SKM-1 (cell line): ENCODE measurements around the gene SLC12A3.

Source experiments
- DNase-seq: peaks from one replicate; lab custom pipeline; 2025; ENCODE audit not compliant: unreplicated experiment; lab: John Stamatoyannopoulos, UW

Gene SLC12A3

GRCh38 chr16:56886296-56886695 is 21.3 kb downstream of the SLC12A3 start:
- no peak for DNase-seq

GRCh38 chr16:56886826-56887225 is 21.8 kb downstream of the SLC12A3 start:
- no peak for DNase-seq

DNA sequence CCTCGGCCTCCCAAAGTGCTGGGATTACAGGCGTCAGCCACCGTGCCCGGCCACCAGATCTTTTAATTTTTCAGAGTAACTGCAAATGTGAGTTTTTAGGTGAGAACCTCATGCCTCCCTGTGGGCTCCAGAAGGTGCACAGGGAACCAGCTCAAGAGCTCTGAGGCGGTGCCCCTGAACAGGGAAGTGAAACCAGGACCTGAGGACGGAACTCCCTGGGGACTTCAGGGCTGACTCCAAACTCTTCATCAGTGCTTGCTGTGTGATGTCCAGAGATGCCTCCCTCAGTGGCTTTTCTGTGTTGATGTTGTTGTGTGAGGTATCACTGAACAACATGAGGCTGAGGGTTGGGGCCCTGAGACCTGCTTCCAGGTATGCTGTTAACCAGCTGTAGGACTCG is 23.8 kb downstream of the SLC12A3 start:
- peak; percentile 84 for DNase-seq

DNA sequence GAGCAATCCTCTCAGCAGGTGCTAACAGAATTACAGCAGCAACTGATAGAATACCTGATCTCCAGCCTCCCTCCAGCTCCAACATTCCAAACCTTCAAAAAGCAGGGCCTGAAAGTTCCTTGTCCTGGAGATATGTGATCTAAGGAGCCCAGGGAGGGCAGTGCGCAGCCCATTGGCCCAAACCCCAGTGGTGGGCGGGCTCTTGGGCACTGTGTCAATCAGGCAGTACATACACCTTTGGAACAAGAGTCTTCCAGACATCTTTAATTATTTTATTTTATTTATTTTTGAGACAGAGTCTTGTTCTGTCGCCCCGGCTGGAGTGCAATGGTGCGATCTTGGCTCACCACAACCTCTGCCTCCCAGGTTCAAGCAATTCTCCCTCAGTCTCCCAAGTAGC is 24.2 kb downstream of the SLC12A3 start:
- DNase-seq, result no peak

DNA sequence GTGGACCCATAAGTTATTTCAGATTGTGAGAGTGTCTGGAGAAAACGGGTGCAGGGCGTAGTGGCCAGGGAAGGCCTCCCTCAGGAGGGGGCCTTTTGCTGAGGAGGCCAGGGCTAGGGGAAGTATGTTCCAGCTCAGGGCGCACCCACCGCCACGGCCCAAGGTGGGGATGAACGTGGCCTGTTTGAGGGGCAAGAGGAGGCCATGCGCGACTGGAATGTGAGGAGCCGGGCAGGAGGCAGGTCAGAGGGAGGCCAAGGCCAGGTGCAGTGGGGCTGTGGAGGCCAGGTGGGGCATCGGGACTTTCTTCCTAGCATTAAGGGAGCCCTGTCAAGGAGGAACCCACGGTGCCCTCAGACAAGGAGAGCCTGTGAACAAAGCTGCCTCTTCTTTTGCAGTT is 26.7 kb downstream of the SLC12A3 start:
- no peak for DNase-seq

DNA sequence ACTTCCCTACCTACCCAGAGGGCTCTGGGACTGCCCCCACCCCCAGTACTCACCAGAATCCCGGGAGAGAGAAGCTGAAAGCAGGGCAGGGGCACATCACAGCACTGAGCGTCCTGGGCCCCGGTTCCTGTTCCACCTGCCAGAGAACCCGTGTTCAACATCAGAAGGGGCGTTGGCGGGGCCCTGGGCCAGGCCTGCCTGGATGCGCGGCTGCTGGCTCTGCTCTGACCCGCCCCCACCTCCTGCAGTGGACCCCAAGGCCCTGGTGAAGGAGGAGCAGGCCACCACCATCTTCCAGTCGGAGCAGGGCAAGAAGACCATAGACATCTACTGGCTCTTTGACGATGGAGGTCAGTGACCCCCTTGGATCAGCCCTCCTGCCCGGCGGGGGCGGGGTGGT is 27.7 kb downstream of the SLC12A3 start:
- no peak for DNase-seq

- DNase-seq, result no peak
Measured at GRCh38 chr16:56894331-56894917, 29.4 kb downstream of the SLC12A3 start.

DNA sequence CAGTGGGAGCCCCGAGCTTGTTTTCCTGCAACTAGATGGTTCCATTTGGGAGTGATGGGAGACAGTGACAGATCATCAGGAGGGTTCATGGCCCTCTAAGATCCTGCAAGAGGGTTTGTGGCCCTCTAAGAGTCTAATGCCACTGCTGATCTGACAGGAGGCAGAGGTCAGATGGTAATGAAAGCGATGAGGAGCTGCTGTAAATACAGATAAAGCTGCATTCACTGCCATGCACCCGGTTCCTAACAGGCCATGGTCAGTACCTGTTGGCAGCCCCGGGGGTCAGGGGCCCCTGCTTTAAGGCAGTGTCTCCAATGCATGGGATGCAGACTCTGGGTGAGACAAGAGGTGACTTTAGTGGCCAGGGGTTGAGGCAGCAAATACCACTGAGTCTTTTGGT is 30.8 kb downstream of the SLC12A3 start:
- no peak for DNase-seq

GRCh38 chr16:56896244-56896643 is 31.2 kb downstream of the SLC12A3 start:
- no peak for DNase-seq

DNA sequence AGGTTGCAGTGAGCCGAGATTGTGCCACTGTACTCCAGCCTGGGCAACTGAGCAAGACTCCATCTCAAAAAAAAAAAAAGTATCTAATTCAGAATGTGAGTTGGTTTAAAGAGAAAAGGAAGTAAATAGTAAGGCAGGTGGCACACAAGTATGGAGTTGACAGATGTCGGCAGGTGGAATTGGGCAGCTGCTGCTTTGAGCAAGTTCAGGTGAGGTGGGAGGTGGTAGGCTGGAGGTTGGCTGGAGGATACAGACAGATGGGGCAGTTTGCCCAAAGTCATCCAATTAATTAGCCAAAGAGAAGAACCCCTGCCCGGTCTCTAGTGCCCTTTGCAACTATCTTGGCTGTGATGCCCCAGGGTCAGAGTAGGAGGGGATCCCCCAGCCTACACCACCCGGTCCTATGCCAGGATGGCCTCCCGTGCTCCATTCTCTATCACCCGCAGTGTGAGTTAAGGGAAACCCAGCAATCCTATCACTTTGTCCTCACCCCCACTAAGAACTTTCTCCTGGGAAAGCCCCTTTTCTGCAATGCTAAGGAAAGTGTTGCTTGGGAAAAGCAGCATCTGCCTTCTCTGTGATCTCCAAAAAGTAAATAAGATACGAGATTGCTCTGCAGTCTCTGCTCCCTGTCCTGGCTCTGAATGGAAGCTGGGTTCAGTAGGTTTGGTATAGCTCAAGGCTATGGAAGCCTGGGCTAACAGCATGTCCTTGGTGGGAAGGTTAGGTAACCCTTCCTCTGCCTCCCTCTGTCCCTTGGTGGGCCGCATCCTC is 32.2 kb downstream of the SLC12A3 start:
- DNase-seq, result no peak

DNA sequence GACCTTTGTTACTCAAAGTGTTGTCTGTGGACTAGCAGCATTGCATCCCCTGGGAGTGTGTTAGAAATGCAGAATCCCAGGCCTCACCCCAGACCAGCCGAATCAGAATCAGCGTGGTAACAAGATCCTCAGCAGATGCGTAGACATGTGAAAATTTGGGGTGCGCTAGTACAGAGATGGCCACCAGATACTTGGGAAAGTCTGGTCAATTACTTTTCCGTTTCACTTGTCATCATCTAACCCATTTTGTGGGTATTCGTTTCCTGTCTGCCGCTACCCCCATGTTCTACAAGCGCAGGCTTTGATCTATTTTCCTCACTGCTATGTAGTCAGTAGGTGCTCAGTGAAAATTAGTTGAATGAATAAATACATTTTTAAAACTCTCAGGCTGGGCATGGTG is 33.8 kb downstream of the SLC12A3 start:
- no peak for DNase-seq

DNA sequence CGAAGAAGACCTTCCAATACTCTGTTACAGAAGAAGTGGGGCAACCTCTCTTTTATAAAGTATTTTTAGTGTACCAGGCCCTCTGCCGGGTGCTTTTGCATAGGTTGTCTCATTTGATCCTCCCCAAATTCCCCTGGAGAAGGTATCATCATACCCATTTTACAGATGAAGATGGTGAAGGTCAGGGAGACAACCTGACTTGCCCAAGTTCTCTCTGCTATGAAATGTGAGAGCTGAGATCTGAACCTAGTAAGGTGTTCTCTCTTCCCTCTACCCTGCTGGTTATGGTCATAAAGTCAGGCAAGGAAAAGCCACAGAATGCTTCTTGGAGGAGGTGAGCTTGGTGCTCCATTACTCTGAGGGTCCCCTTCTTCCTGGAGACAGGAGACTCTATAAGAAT is 38.9 kb downstream of the SLC12A3 start:
- no peak for DNase-seq

DNA sequence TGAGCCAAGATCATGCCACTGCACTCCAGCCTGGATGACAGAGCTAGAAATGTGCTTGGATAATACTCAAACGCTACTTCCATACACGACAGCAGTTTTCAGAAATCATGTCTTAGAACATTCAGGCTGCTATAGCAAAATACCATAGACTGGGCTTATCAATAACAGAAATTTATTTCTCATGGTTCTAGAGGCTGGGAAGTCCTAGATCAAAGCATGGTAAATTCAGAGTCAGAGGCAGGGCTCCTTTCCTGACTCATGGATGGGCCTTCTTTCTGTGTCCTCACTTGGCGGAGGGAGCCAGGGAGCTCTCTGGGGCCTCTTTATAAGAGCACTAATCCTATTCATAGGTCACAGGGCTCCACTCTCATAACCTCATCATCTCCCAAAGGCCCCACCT is 42.4 kb downstream of the SLC12A3 start:
- DNase-seq, result no peak

- DNase-seq, result no peak
Measured at GRCh38 chr16:56909527-56909979, 44.5 kb downstream of the SLC12A3 start.

- no peak for DNase-seq
Measured at GRCh38 chr16:56910112-56910511, 45.1 kb downstream of the SLC12A3 start.

DNA sequence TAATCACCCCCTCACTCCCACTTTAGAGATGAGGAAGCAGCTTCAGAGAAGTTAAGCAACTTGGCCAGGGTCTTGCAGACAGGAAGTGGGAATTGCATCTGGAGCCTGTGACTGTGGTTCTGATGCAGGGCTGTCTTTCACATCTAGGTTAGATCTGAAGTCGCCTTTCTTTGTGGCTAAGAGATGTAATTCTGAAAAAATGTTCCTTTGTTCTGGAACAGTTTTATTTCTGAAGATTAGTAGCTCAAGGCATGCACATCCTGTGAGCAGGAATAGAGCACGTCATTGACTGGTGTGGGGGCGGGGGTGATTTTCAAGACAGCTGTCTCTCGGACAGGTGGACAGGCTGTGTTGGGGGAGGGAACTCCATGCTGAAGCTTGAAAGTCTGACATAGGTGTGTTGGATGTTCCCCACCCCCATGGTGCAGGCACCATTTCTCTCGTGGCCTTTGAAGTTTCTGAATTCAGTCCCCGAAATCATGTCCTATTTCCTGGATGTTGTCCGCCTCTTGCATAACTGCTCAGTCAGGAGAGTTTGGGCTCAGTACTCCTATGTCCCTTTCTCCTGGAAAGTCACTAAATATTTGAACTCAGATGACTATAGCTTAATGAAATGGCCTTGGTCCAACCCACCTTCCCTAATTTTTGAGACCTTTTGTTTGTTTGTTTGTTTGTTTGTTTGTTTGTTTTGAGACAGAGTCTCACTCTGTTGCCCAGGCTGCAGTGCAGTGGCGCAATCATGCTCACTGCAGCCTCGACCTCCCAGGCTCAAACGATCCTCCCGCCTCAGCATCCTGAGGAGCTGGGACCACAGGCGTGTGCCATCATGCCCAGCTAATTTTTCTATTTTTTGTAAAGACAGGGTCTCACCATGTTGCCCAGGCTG is 45.9 kb downstream of the SLC12A3 start:
- peak; percentile 91 for DNase-seq

GRCh38 chr16:56911771-56912571 is 47.0 kb downstream of the SLC12A3 start:
- peak; percentile 63 for DNase-seq

DNA sequence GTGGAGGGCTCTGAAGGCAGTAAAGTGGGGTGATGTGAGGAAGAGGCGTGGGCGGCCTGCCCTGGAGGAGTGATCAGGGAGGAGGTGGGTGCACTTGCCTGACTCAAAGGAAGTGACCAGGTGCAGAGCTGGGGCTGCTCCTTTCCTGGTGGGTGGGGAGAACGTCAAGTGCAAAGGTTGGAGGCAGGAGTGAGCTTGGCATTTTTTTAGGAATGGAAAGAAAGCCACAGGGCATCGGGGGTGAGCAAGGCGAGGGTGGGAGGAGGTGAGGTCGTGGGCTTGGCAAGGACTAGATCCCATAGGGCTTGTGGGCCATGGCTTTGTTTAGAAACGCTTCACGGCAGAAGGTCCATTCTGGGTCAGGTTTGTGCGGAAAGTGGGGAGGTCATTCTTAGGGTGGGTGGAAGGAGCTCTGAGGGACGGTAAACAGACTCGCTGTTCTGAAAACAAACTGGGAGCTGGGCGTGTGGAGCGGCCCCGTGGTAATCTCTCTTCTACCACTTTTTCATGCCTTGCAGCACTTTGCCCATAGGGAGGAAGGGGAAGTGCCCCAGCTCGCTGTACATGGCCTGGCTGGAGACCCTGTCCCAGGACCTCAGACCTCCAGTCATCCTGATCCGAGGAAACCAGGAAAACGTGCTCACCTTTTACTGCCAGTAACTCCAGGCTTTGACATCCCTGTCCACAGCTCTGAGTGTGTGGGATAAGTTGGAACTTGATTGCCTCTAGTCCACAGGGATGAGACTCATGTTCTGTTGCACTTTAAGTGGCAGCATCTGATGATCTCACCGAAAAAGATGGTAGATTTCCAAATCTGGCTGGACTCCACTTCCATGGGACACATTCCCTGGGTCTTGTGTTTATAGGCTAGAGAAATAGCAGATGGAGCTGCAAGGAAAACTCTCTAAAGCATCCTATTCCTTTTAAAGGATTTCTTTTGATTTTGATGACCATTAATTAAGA is 48.0 kb downstream of the SLC12A3 start:
- DNase-seq, result no peak

GRCh38 chr16:56914896-56915295 is 49.9 kb downstream of the SLC12A3 start:
- no peak for DNase-seq
